Upper lobe of left lung (tissue), 6 donors: ENCODE results near the gene CFAP100. TPM values are rescaled to one million over a fixed set of nuclear protein-coding genes. Genes with fewer than 3 reads are reported as not detected.
A peak's percentile ranks its signal among the peaks of the same experiment; 100 is the strongest.

Experiments
- ATAC-seq, 2 donors: fragments of 200-7000 bp; cut with Tn5 transposase; one replicate each; pipeline ENCODE4 v1.9.1; 2022; ENCODE audit warnings: mild to moderate bottlenecking in 2 of 2, moderate library complexity in 2 of 2; ENCODE audit not compliant: low FRiP score in 2 of 2
- DNase-seq, 2 donors: peaks; one replicate each; pipeline ENCODE4 v3.0.0-alpha.2; 2019 to 2020
- H3K27ac ChIP-seq, 4 donors: fragments of 200-600 bp; sonication (generic); one replicate each; pipeline ENCODE4 v1.5.1; 2016 to 2019
- H3K27me3 ChIP-seq, 4 donors: fragments of 200-600 bp; sonication (generic); one replicate each; pipeline ENCODE4 v1.5.1; 2017 to 2019
- H3K36me3 ChIP-seq, 4 donors: fragments of 200-600 bp; sonication (generic); one replicate each; pipeline ENCODE4 v1.5.1; 2016 to 2019
- H3K4me1 ChIP-seq, 4 donors: fragments of 200-600 bp; sonication (generic); one replicate each; pipeline ENCODE4 v1.5.1; 2018 to 2019
- H3K4me3 ChIP-seq, 4 donors: fragments of 200-600 bp; sonication (generic); one replicate each; pipeline ENCODE4 v1.5.1; 2017 to 2019; ENCODE audit warnings: mild to moderate bottlenecking in 2 of 4, moderate library complexity in 1 of 4
- H3K9me3 ChIP-seq, 4 donors: fragments of 200-600 bp; sonication (generic); one replicate each; pipeline ENCODE4 v1.5.1; 2018 to 2019
- CTCF ChIP-seq, 6 experiments: fragments of 450-650 bp in 4 of 6; fragments of 200-600 bp in 2 of 6; sonication (generic) in 2 of 6; IDR thresholded peaks; one replicate each; pipeline ENCODE4 v1.5.1; 2016 to 2019; ENCODE audit warnings: antibody characterized with exemption in 6 of 6
- EP300 ChIP-seq, 4 donors: sonication (generic); formaldehyde crosslinking; IDR thresholded peaks; one replicate each; pipeline ENCODE4 v1.5.1; 2017; ENCODE audit warnings: antibody characterized with exemption in 4 of 4, control low read depth in 2 of 4
- POLR2A ChIP-seq, 4 donors: fragments of 450-650 bp; IDR thresholded peaks; one replicate each; pipeline ENCODE4 v1.5.1; 2016 to 2017; ENCODE audit warnings: antibody characterized with exemption in 4 of 4, mild to moderate bottlenecking in 2 of 4
- POLR2AphosphoS5 ChIP-seq, 2 donors: sonication (generic); formaldehyde crosslinking; IDR thresholded peaks; one replicate each; pipeline ENCODE4 v1.5.1; 2017; ENCODE audit warnings: antibody characterized with exemption in 2 of 2
- WGBS, 2 donors: methylation state at CpG; one replicate each; pipeline ENCODE4 v1.1.5; 2017 to 2018; 5-methylcytosine and 5-hydroxymethylcytosine counted together
- total RNA-seq, 6 donors: library from RNA; depleted of rRNA in 4 of 6; stranded (reverse); fragments of >200 nt in 4 of 6; gene quantifications; one replicate each; pipeline versions ENCODE4 v1.1.0 to v1.2.1, GENCODE V29; 2016 to 2021
- donor health status: DM: no; HTN: no; CAD: no; lungs with moderate emphysema.
- donor health status: DM: no; HTN: yes; CAD: no; lungs with severe emphysema.

The CFAP100 gene
- total RNA-seq, 6 donors from 2014 or later, result 0.09 to 57.9 (median 21.6) TPM

GRCh38 chr3:126397610-126398422, 3.1 kb downstream of the CFAP100 start:
- H3K27ac ChIP-seq, result no peak overlapping the region
- no peak for ATAC-seq
- H3K4me3 ChIP-seq, result no peak overlapping the region
- TF ChIP-seq POLR2A (IDR thresholded peaks at IDR 0.05) (no peak), EP300 (IDR thresholded peaks at IDR 0.05) (no peak), POLR2AphosphoS5 (IDR thresholded peaks at IDR 0.05) (no peak)
- peaks cover 0 to 8% (median 3%) of the 10 kb centered on the region in 4 donors for H3K27me3 ChIP-seq
- WGBS, 2 donors, result 83 to 93% methylated on average over 6 to 12 of the region's 13 CpGs
- DNase-seq, result no peak
- no peaks in the 10 kb centered on the region for H3K9me3 ChIP-seq
- H3K4me1 ChIP-seq, result peaks cover 0 to 8% (median 5%) of the 10 kb centered on the region in 4 donors
- H3K36me3 ChIP-seq, result no peaks in the 10 kb centered on the region

GRCh38 chr3:126398423-126399350, 4.0 kb downstream of the CFAP100 start:
- Histone ChIP-seq H3K36me3 (no peaks in the 10 kb centered on the region), H3K4me3 (no peak overlapping the region), H3K4me1 (peaks cover 0 to 8% (median 5%) of the 10 kb centered on the region in 4 donors), H3K9me3 (no peaks in the 10 kb centered on the region), H3K27ac (no peak overlapping the region), H3K27me3 (peaks cover 0 to 8% (median 3%) of the 10 kb centered on the region in 4 donors)
- DNase-seq (no peak), ATAC-seq (no peak)
- TF ChIP-seq POLR2AphosphoS5 (IDR thresholded peaks at IDR 0.05) (no peak), EP300 (IDR thresholded peaks at IDR 0.05) (no peak), CTCF (IDR thresholded peaks at IDR 0.05) (no peak), POLR2A (IDR thresholded peaks at IDR 0.05) (no peak)
- WGBS, 2 donors, result 94 to 95% methylated on average over 10 to 14 of the region's 14 CpGs

GRCh38 chr3:126399351-126399735, 4.6 kb downstream of the CFAP100 start:
- no peak for TF ChIP-seq EP300 (IDR thresholded peaks at IDR 0.05)
- TF ChIP-seq POLR2A (IDR thresholded peaks at IDR 0.05), result no peak
- no peak for TF ChIP-seq CTCF (IDR thresholded peaks at IDR 0.05)
- no peak for TF ChIP-seq POLR2AphosphoS5 (IDR thresholded peaks at IDR 0.05)
- DNase-seq (no peak), ATAC-seq (peak in 1 of 2 donors; percentile 57)
- Histone ChIP-seq H3K27ac (no peak overlapping the region), H3K36me3 (no peaks in the 10 kb centered on the region), H3K4me1 (peaks cover 0 to 8% (median 5%) of the 10 kb centered on the region in 4 donors), H3K4me3 (no peak overlapping the region), H3K9me3 (no peaks in the 10 kb centered on the region), H3K27me3 (peaks cover 0 to 8% (median 3%) of the 10 kb centered on the region in 4 donors)
- WGBS, 2 donors, result 50 to 80% methylated on average over 1 of the region's 1 CpG

- no peak for ATAC-seq
- Histone ChIP-seq H3K27me3 (peaks cover 0 to 4% (median under 1%) of the 10 kb centered on the region in 4 donors), H3K4me1 (peaks cover 0 to 4% (median 3%) of the 10 kb centered on the region in 4 donors), H3K9me3 (no peaks in the 10 kb centered on the region), H3K4me3 (no peak overlapping the region), H3K27ac (no peak overlapping the region), H3K36me3 (no peaks in the 10 kb centered on the region)
- WGBS, 2 donors, result 85 to 97% methylated on average over 3 to 4 of the region's 4 CpGs
- DNase-seq, result no peak
- TF ChIP-seq CTCF (IDR thresholded peaks at IDR 0.05) (no peak), POLR2AphosphoS5 (IDR thresholded peaks at IDR 0.05) (no peak), EP300 (IDR thresholded peaks at IDR 0.05) (no peak), POLR2A (IDR thresholded peaks at IDR 0.05) (no peak)
Observed at GRCh38 chr3:126399756-126400155, 5.0 kb downstream of the CFAP100 start.

GRCh38 chr3:126401611-126402160, 7.0 kb downstream of the CFAP100 start:
- Histone ChIP-seq H3K4me1 (no peaks in the 10 kb centered on the region), H3K27me3 (no peaks in the 10 kb centered on the region), H3K9me3 (no peaks in the 10 kb centered on the region), H3K4me3 (no peak overlapping the region), H3K27ac (no peak overlapping the region), H3K36me3 (no peaks in the 10 kb centered on the region)
- no peak for DNase-seq
- TF ChIP-seq EP300 (IDR thresholded peaks at IDR 0.05), result no peak
- TF ChIP-seq CTCF (IDR thresholded peaks at IDR 0.05), result no peak
- TF ChIP-seq POLR2AphosphoS5 (IDR thresholded peaks at IDR 0.05), result no peak
- no peak for TF ChIP-seq POLR2A (IDR thresholded peaks at IDR 0.05)
- ATAC-seq, result no peak
- 74 to 77% methylated on average over 8 of the region's 8 CpGs for WGBS, 2 donors
